Astrocyte of the hippocampus (primary cell): ENCODE measurements around the gene DUSP21.
"Not testable (repeated sequence)": the region's sequence is repeated elsewhere in the genome, so short reads cannot be mapped to it uniquely, and the experiment has no call there.

ENCODE experiments used
- DNase-seq: peaks from one replicate; pipeline ENCODE4 v3.0.0; 2011; ENCODE audit warnings: low read depth, low spot score

Gene DUSP21

GRCh38 chrX:44843753-44844152 is at the start of gene DUSP21:
TSS of gene DUSP21 (plus strand) at chrX:44844021. CDS start at chrX:44844133, 112 bp downstream.
- DNase-seq = no peak

GRCh38 chrX:44795945-44796450 is 47.8 kb upstream of the DUSP21 start:
- DNase-seq = no peak

GRCh38 chrX:44802613-44803012 is 41.2 kb upstream of the DUSP21 start:
- DNase-seq = no peak

GRCh38 chrX:44815681-44816080 is 28.1 kb upstream of the DUSP21 start:
- no peak for DNase-seq

- no peak for DNase-seq
These were observed 27.5 kb upstream of the DUSP21 start for GRCh38 chrX:44816367-44816766.

GRCh38 chrX:44817029-44817428 is 26.8 kb upstream of the DUSP21 start:
- DNase-seq = no peak

GRCh38 chrX:44822601-44823000 is 21.2 kb upstream of the DUSP21 start:
- no peak for DNase-seq

- not testable (repeated sequence) for DNase-seq
These were observed 20.6 kb upstream of the DUSP21 start for GRCh38 chrX:44823193-44823592.

GRCh38 chrX:44828008-44828605 is 15.7 kb upstream of the DUSP21 start:
- DNase-seq = peak; percentile 79

- no peak for DNase-seq
These were observed 14.0 kb upstream of the DUSP21 start for GRCh38 chrX:44829832-44830231.

GRCh38 chrX:44842550-44843317 is 1.1 kb upstream of the DUSP21 start:
- DNase-seq = no peak

- DNase-seq = no peak
These were observed 511 bp upstream of the DUSP21 start for GRCh38 chrX:44843318-44843702.

- DNase-seq = no peak
These were observed 383 bp downstream of the DUSP21 start for GRCh38 chrX:44844204-44844603.

- DNase-seq = not testable (repeated sequence)
These were observed 7.1 kb downstream of the DUSP21 start for GRCh38 chrX:44850891-44851290.

- peak; percentile 24 for DNase-seq
These were observed 27.4 kb downstream of the DUSP21 start for GRCh38 chrX:44871114-44871645.

GRCh38 chrX:44871931-44872820 is 28.4 kb downstream of the DUSP21 start:
- DNase-seq = peak; percentile 67

- DNase-seq = peak; percentile 100
These were observed 29.1 kb downstream of the DUSP21 start, which contains the start of gene KDM6A for GRCh38 chrX:44872821-44873414. TSS of gene KDM6A (plus strand) at chrX:44873188. CDS start at chrX:44873552, 364 bp downstream.

GRCh38 chrX:44873415-44874276 is 29.8 kb downstream of the DUSP21 start:
- peak; percentile 84 for DNase-seq

GRCh38 chrX:44874420-44875184 is 30.8 kb downstream of the DUSP21 start:
- peak; percentile 64 for DNase-seq

- DNase-seq = no peak
These were observed 31.3 kb downstream of the DUSP21 start for GRCh38 chrX:44875185-44875489.
